ENCODE data around the gene ATP6V0E1.
A peak's percentile ranks its signal among the peaks of the same experiment; 100 is the strongest.

Gene ATP6V0E1

DNA sequence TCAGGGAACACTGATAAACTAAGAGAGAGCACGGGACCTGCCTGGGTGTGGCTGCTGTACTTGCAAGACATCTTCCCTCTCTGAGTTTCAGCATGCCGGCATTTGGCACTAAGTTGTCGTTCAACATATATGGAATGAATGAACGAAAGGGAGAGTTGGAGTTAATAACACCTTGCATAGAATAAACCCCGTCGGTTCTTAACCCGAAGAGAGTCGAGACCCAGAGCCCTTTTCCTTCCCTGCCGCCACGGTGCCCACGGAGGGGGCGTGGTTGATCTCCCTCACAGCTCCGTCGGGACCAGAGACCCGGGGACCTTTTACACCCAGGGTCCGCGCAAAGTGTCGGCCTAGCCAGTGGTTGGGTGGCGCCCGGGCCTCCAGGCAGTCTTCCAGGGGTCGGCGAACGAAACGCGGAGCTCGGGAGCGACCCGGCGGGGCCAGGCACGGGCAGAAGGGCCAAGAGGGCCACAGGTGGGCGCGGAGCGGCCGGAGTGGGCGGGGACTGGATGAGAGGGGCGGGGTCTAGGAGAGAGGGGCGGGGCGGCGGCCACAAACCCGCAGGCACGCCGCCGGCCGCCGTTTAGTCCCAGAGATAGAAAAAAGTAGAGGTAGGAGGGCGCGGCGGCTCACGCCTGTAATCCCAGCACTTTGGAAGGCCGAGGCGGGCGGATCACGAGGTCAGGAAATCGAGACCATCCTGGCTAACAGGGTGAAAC is 25.1 kb upstream of the ATP6V0E1 start:
- TF ChIP-seq RAD21 (IDR thresholded peaks at IDR 0.05; ENCODE audit: low read depth) (no peak), ZBTB7A (IDR thresholded peaks at IDR 0.05; ENCODE audit: low read depth) (peak; percentile 50; the same call in 1 of the 2 replicates)

DNA sequence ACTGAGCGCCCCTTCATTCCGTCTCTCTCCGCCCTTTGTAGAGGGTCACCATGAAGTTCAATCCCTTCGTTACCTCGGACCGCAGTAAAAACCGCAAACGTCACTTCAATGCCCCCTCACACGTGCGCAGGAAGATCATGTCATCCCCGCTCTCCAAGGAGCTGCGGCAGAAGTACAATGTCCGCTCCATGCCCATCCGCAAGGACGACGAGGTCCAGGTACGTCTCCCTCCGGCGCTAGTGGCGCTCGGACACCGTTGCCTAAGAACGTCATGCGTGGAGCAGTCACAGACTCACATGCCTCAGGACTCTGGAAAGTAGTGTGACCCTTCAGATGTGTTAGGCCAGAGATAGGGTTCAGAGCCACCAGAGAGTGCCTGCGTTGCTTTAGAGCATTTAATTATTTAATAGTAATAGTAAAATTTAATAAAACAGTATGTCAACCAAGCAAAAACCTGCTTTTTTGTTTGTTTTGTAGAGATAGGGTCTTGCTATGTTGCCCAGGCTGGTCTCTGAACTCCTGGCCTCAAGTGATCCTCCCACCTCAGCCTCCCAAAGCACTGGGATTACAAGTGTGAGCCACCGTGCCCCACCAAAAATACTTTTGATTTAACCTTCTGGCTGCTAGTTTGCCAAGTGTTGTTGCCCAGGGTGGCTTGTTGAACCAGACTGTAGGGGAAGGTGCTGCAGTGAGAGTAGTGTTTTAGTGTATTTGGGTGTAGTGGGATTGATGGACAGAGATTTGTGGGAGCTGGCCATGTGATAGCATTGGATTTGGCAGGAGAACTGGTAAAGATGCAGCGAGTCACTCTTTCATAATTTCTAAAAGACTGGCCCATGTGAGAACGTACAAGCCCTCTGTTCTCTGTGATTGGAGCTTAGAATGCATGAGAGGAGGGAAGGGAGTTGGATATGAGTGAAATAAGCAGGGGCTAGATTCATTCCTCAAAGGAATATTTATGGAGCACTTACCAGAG is 23.5 kb upstream of the ATP6V0E1 start:
- TF ChIP-seq, protein P1, sequence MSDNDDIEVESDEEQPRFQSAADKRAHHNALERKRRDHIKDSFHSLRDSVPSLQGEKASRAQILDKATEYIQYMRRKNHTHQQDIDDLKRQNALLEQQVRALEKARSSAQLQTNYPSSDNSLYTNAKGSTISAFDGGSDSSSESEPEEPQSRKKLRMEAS (IDR thresholded peaks at IDR 0.05), result 0 out of 2 replicates have a peak, but pooled peaks have one; percentile 20
- TF ChIP-seq EP300 (IDR thresholded peaks at IDR 0.05; ENCODE audit: borderline replicate concordance) (no peak), TAF1 (IDR thresholded peaks at IDR 0.05; ENCODE audit: low read depth) (no peak)

DNA sequence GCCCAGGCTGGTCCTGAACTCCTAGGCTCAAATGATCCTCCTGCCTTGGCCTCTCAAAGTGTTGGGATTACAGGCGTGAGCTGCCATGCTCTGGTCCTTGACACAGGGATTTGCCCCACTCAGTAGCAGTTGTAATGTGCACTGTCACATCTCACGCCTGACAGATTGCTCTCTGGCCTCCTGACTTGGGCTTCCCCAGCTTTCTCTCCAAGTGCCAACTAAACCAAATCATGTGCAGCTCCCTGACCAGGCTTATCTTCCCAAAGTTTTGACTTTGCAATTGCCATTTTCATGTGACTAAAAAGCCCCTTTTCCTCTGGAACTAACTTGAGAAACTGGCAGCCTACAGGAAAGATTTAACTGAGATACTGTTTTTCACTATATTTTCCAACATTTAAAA is 13.7 kb upstream of the ATP6V0E1 start:
- TF ChIP-seq, protein P2, sequence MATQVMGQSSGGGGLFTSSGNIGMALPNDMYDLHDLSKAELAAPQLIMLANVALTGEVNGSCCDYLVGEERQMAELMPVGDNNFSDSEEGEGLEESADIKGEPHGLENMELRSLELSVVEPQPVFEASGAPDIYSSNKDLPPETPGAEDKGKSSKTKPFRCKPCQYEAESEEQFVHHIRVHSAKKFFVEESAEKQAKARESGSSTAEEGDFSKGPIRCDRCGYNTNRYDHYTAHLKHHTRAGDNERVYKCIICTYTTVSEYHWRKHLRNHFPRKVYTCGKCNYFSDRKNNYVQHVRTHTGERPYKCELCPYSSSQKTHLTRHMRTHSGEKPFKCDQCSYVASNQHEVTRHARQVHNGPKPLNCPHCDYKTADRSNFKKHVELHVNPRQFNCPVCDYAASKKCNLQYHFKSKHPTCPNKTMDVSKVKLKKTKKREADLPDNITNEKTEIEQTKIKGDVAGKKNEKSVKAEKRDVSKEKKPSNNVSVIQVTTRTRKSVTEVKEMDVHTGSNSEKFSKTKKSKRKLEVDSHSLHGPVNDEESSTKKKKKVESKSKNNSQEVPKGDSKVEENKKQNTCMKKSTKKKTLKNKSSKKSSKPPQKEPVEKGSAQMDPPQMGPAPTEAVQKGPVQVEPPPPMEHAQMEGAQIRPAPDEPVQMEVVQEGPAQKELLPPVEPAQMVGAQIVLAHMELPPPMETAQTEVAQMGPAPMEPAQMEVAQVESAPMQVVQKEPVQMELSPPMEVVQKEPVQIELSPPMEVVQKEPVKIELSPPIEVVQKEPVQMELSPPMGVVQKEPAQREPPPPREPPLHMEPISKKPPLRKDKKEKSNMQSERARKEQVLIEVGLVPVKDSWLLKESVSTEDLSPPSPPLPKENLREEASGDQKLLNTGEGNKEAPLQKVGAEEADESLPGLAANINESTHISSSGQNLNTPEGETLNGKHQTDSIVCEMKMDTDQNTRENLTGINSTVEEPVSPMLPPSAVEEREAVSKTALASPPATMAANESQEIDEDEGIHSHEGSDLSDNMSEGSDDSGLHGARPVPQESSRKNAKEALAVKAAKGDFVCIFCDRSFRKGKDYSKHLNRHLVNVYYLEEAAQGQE (IDR thresholded peaks at IDR 0.05; ENCODE audit: low read depth), result no peak
- TF ChIP-seq ZBTB7A (IDR thresholded peaks at IDR 0.05; ENCODE audit: low read depth), result no peak
- no peak for TF ChIP-seq TAF1 (IDR thresholded peaks at IDR 0.05; ENCODE audit: low read depth)
- no peak for TF ChIP-seq TCF12 (IDR thresholded peaks at IDR 0.05; ENCODE audit: low read depth)
- no peak for TF ChIP-seq RAD21 (IDR thresholded peaks at IDR 0.05; ENCODE audit: low read depth)

DNA sequence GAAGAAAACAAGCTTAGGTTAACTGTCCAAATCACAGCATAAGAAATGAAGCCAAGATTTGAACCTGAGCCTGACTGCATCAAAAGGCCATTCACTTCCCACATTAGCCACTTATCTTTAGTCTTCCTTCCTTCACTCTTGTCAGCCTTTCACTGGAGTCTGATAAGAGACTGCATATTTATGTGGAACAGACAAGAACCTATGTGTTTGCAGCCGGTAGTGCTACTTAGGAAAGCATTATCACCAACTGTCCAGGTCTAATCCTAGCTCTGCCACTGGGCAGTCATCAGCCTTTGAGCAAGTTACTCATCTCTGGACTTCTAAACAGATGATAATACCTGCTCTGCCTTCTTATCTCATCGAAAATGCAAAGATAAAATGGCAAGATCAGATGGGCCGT is 12.1 kb upstream of the ATP6V0E1 start:
- TF ChIP-seq CEBPB (IDR thresholded peaks at IDR 0.05), result no peak
- TF ChIP-seq FOXM1 (IDR thresholded peaks at IDR 0.05; ENCODE audit: borderline replicate concordance, low read depth), result no peak
- TF ChIP-seq, protein P2 (IDR thresholded peaks at IDR 0.05; ENCODE audit: low read depth), result no peak
- TF ChIP-seq EGR1 (IDR thresholded peaks at IDR 0.05), result no peak
- no peak for TF ChIP-seq TCF12 (IDR thresholded peaks at IDR 0.05; ENCODE audit: low read depth)
- TF ChIP-seq TAF1 (IDR thresholded peaks at IDR 0.05; ENCODE audit: low read depth), result no peak
- TF ChIP-seq NFIC (IDR thresholded peaks at IDR 0.05), result no peak
- TF ChIP-seq YY1 (IDR thresholded peaks at IDR 0.05; ENCODE audit: low read depth), result no peak
- TF ChIP-seq, protein P3, sequence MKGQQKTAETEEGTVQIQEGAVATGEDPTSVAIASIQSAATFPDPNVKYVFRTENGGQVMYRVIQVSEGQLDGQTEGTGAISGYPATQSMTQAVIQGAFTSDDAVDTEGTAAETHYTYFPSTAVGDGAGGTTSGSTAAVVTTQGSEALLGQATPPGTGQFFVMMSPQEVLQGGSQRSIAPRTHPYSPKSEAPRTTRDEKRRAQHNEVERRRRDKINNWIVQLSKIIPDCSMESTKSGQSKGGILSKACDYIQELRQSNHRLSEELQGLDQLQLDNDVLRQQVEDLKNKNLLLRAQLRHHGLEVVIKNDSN (IDR thresholded peaks at IDR 0.05), result no peak
- no peak for TF ChIP-seq CREB1 (IDR thresholded peaks at IDR 0.05; ENCODE audit: low read depth)
- no peak for TF ChIP-seq RAD21 (IDR thresholded peaks at IDR 0.05; ENCODE audit: low read depth)
- TF ChIP-seq ZBTB7A (IDR thresholded peaks at IDR 0.05; ENCODE audit: low read depth), result no peak
- no peak for TF ChIP-seq EP300 (IDR thresholded peaks at IDR 0.05; ENCODE audit: borderline replicate concordance)
- TF ChIP-seq, protein P1 (IDR thresholded peaks at IDR 0.05), result no peak
- TF ChIP-seq TEAD4 (IDR thresholded peaks at IDR 0.05), result no peak

DNA sequence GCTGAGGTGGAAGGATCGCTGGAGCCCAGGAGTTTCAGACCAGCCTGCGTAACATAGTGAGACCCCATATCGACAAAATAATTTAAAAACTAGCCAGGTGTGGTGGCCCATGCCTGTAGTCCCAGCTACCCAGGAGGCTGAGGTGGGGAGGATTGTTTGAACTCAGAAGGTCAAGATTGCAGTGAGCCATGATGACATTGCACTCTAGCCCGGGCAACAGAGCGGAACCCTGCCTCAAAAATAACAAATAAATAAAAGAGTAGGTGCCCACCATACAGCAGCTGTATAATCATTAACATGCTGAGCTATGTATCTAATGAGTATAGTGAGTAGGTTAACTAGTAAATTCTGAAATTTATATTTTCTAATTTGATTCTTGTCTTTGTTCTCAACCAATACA is 11.0 kb upstream of the ATP6V0E1 start:
- TF ChIP-seq, protein P1 (IDR thresholded peaks at IDR 0.05), result no peak
- TF ChIP-seq TCF12 (IDR thresholded peaks at IDR 0.05; ENCODE audit: low read depth) (no peak), YY1 (IDR thresholded peaks at IDR 0.05; ENCODE audit: low read depth) (no peak)

DNA sequence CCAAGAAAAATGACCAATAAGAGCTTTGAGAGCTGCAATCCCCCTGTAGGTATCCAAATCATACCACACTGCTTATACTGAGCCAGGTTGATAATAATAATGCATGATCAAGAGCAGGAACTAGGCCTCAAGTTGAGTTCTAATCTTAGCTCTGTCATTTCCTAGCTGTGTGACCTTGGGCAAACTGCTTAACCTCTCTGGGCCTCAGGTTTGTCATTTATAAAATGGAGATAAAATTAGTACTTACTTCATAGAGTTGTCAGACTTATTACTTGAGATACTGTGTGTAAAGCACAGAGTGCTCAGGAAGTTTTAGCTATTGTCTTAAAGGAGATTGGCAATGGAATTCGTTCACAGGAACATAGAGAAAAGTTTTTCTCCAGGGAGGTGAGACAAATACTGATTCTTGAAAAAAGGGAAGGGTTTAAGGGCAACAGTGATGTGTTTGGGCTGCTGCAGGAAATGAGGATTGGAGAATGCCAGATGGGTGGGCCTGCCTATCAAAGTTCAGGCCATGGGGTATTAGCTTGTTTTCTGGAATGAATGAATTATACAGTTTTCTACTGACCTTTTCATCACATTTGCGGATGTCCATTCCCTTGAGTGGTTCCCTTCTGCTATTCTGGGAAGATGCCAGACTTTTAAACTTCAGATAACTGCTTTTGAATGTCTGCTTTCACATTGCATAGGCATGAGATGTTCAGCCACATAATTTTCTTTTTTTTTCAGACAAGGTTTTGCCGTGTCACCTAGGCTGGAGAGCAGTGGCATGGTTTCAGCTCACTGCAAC is 10.2 kb upstream of the ATP6V0E1 start:
- TF ChIP-seq, protein P2 (IDR thresholded peaks at IDR 0.05; ENCODE audit: low read depth), result no peak
- TF ChIP-seq TEAD4 (IDR thresholded peaks at IDR 0.05) (no peak), EP300 (IDR thresholded peaks at IDR 0.05; ENCODE audit: borderline replicate concordance) (no peak), FOXM1 (IDR thresholded peaks at IDR 0.05; ENCODE audit: borderline replicate concordance, low read depth) (no peak), ZBTB7A (IDR thresholded peaks at IDR 0.05; ENCODE audit: low read depth) (no peak), TAF1 (IDR thresholded peaks at IDR 0.05; ENCODE audit: low read depth) (no peak), CREB1 (IDR thresholded peaks at IDR 0.05; ENCODE audit: low read depth) (no peak), NFIC (IDR thresholded peaks at IDR 0.05) (no peak), EGR1 (IDR thresholded peaks at IDR 0.05) (no peak), YY1 (IDR thresholded peaks at IDR 0.05; ENCODE audit: low read depth) (no peak), TCF12 (IDR thresholded peaks at IDR 0.05; ENCODE audit: low read depth) (no peak), RAD21 (IDR thresholded peaks at IDR 0.05; ENCODE audit: low read depth) (no peak), CEBPB (IDR thresholded peaks at IDR 0.05) (no peak)
- TF ChIP-seq, protein P1 (IDR thresholded peaks at IDR 0.05), result no peak
- TF ChIP-seq, protein P3 (IDR thresholded peaks at IDR 0.05), result no peak
